ENCODE data around the gene LRRC28.

DNA sequence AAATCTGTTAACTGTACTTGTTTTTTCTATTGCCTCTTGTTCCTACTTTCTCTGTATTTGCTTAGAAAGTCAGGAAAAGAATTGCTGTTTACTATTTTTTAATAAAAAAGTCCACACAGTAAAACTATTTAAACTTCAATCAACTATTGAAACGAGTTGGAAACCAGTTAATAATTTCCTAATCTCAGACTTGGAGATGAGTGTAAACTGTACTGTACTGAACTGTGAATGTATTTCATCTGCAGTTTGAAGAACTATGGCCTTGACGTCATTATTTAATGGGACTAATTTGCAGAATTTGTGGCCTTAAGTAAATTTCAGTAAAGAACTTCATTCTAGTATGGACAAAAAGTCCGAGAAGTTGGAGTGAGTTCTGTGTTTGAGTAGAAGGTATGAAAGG lies 89.1 kb downstream of the LRRC28 start:
- TF ChIP-seq CTCF (IDR thresholded peaks at IDR 0.05; ENCODE audit: low read depth, low read length) (no peak), EZH2phosphoT487 (IDR thresholded peaks at IDR 0.05; ENCODE audit: low read depth) (no peak)

All from OCI-LY3 (cell line).